ENCODE data around the gene NCAPD3. TPM values are rescaled to one million over a fixed set of nuclear protein-coding genes. Genes with fewer than 3 reads are reported as not detected.

The NCAPD3 gene
- total and polyA plus RNA-seq, 4 donors = 14.1 to 35.4 (median 24.2) TPM

DNA sequence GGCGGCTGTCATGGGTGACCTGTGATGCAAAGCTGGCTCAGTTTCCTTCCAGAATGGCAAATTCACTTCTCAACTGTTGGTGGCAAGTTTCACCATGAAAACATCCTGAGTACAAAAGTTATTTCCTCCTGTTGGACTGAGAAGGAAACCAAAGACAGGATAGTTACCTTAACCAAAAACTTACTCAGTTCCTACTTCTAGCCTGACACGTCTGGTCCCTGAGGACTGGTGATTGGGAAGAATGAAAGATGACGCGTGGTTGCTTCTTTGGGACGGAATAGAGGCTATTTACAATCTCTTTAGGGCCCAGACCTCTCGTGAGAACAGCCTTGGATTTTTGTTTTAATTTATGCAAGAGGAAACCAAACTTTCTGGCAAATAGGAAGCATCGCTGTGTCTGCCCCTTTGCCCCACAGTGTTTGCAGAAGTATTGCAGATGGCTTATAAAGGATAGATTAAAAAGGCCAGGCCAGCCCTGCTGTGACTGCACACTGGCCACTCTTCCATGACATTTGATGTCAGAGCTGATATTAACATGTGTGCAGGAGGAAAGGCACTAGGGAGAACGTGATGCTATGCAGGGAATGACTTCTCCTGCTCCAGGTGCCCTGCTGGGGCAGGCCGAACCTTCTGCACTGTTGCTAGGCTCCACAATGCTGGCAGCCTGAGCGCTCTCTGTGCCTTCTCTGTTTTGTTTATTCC, 8.3 kb upstream of the NCAPD3 start:
- Histone ChIP-seq H3K9me3 (ENCODE audit: control insufficient read depth in 4 of 4, low read length in 3 of 4) (no peaks in the 10 kb centered on the region), H3K27me3 (ENCODE audit: control insufficient read depth in 4 of 4, insufficient read depth in 4 of 4, low read length in 3 of 4) (no peaks in the 10 kb centered on the region), H3K4me3 (ENCODE audit: low read depth in 1 of 3, low read length in 3 of 3) (no peak overlapping the region), H3K27ac (ENCODE audit: low read depth in 1 of 2, low read length in 2 of 2) (peak overlapping the region in 1 of 2 donors; percentile 34), H3K36me3 (ENCODE audit: control insufficient read depth in 4 of 4, insufficient read depth in 3 of 4, low read depth in 1 of 4, low read length in 3 of 4) (peaks cover 0 to 3% (median 1%) of the 10 kb centered on the region in 4 donors), H3K4me1 (ENCODE audit: control insufficient read depth in 4 of 4, insufficient read depth in 4 of 4, low read length in 3 of 4) (peaks cover 15 to 42% (median 26%) of the 10 kb centered on the region in 4 donors), H3K9ac (ENCODE audit: low read depth in 1 of 2, low read length in 2 of 2) (no peak overlapping the region)
- DNase-seq (ENCODE audit: low spot score) = no peak
- TF ChIP-seq TAF1 (conservative IDR thresholded peaks at IDR 0.05) (no peak), HNF4G (IDR thresholded peaks at IDR 0.05) (no peak), GABPA (IDR thresholded peaks at IDR 0.05 in 1 of 2, conservative IDR thresholded peaks at IDR 0.05 in 1 of 2) (no peak), RXRA (IDR thresholded peaks at IDR 0.05) (peak; percentile 23 to 37), NR2F2 (IDR thresholded peaks at IDR 0.05) (no peak), SP1 (IDR thresholded peaks at IDR 0.05) (peak; percentile 73), RAD21 (IDR thresholded peaks at IDR 0.05) (no peak), YY1 (IDR thresholded peaks at IDR 0.05) (peak; percentile 33), HNF4A (conservative IDR thresholded peaks at IDR 0.05) (peak; percentile 59 to 75), REST (IDR thresholded peaks at IDR 0.05) (no peak), EGR1 (IDR thresholded peaks at IDR 0.05; ENCODE audit: low read depth in 2 of 2) (no peak), FOXA1 (IDR thresholded peaks at IDR 0.05) (no peak), JUND (IDR thresholded peaks at IDR 0.05) (no peak), FOXA2 (IDR thresholded peaks at IDR 0.05) (no peak)
- TF ChIP-seq, protein P1, sequence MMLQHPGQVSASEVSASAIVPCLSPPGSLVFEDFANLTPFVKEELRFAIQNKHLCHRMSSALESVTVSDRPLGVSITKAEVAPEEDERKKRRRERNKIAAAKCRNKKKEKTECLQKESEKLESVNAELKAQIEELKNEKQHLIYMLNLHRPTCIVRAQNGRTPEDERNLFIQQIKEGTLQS (IDR thresholded peaks at IDR 0.05) = no peak
- TF ChIP-seq, protein P2, sequence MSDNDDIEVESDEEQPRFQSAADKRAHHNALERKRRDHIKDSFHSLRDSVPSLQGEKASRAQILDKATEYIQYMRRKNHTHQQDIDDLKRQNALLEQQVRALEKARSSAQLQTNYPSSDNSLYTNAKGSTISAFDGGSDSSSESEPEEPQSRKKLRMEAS (IDR thresholded peaks at IDR 0.05) = no peak
- TF ChIP-seq, protein P3, sequence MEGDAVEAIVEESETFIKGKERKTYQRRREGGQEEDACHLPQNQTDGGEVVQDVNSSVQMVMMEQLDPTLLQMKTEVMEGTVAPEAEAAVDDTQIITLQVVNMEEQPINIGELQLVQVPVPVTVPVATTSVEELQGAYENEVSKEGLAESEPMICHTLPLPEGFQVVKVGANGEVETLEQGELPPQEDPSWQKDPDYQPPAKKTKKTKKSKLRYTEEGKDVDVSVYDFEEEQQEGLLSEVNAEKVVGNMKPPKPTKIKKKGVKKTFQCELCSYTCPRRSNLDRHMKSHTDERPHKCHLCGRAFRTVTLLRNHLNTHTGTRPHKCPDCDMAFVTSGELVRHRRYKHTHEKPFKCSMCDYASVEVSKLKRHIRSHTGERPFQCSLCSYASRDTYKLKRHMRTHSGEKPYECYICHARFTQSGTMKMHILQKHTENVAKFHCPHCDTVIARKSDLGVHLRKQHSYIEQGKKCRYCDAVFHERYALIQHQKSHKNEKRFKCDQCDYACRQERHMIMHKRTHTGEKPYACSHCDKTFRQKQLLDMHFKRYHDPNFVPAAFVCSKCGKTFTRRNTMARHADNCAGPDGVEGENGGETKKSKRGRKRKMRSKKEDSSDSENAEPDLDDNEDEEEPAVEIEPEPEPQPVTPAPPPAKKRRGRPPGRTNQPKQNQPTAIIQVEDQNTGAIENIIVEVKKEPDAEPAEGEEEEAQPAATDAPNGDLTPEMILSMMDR (IDR thresholded peaks at IDR 0.05; ENCODE audit: low read depth, low read length, missing input control) = no peak
- TF ChIP-seq, protein P4, sequence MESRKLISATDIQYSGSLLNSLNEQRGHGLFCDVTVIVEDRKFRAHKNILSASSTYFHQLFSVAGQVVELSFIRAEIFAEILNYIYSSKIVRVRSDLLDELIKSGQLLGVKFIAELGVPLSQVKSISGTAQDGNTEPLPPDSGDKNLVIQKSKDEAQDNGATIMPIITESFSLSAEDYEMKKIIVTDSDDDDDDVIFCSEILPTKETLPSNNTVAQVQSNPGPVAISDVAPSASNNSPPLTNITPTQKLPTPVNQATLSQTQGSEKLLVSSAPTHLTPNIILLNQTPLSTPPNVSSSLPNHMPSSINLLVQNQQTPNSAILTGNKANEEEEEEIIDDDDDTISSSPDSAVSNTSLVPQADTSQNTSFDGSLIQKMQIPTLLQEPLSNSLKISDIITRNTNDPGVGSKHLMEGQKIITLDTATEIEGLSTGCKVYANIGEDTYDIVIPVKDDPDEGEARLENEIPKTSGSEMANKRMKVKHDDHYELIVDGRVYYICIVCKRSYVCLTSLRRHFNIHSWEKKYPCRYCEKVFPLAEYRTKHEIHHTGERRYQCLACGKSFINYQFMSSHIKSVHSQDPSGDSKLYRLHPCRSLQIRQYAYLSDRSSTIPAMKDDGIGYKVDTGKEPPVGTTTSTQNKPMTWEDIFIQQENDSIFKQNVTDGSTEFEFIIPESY (IDR thresholded peaks at IDR 0.05) = no peak
- WGBS = 53% methylated on average over 10 of the region's 10 CpGs

Measured in liver (tissue), 9 donors.